ENCODE measurements around the gene S100A16.

GRCh38 chr1:153606194-153606593 lies 6.7 kb downstream of the S100A16 start:
- TF ChIP-seq ESRRA (CRISPR knock-in tag; IDR thresholded peaks at IDR 0.05; ENCODE audit: borderline replicate concordance) (no peak), NR3C1 (CRISPR knock-in tag; conservative IDR thresholded peaks at IDR 0.05; ENCODE audit: low read depth) (no peak), KAT7 (CRISPR knock-in tag; IDR thresholded peaks at IDR 0.05; ENCODE audit: borderline replicate concordance) (no peak), CTCF (IDR thresholded peaks at IDR 0.05) (no peak), TEAD4 (CRISPR knock-in tag; IDR thresholded peaks at IDR 0.05) (no peak)
- TF ChIP-seq, protein P1, sequence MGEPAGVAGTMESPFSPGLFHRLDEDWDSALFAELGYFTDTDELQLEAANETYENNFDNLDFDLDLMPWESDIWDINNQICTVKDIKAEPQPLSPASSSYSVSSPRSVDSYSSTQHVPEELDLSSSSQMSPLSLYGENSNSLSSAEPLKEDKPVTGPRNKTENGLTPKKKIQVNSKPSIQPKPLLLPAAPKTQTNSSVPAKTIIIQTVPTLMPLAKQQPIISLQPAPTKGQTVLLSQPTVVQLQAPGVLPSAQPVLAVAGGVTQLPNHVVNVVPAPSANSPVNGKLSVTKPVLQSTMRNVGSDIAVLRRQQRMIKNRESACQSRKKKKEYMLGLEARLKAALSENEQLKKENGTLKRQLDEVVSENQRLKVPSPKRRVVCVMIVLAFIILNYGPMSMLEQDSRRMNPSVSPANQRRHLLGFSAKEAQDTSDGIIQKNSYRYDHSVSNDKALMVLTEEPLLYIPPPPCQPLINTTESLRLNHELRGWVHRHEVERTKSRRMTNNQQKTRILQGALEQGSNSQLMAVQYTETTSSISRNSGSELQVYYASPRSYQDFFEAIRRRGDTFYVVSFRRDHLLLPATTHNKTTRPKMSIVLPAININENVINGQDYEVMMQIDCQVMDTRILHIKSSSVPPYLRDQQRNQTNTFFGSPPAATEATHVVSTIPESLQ (CRISPR knock-in tag; IDR thresholded peaks at IDR 0.05), result no peak

Measured in WTC11 (cell line).